Measurements from ENCODE around the gene CD82.

The CD82 gene

DNA sequence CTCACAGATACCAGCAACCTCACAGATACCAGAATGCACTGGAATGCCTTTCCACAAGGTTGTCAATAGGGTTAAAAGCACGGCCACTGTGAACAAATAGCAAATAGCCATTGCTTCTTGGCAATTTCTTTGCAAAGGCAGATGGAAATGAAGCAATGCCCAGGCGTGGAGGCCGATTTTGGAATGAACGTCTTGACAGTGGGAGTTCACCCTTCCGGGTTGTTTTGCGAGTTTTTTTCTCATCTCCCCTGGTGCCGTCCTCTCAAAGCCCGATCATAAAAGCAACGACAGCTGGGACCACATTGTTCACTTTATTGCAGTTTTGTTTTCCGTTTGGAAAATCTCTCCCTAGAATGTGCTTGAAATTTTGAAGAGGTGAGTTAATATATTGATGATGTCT lies 38.0 kb upstream of the CD82 start:
- H3K4me1 ChIP-seq (ENCODE audit: control insufficient read depth, insufficient read depth, low read depth, low read length): peaks cover 6% of the 10 kb centered on the region
- DNase-seq: no peak
- 73% methylated on average over 10 of the region's 10 CpGs for WGBS
- no peak overlapping the region for H2BK15ac ChIP-seq (ENCODE audit: low read depth, poor library complexity, severe bottlenecking)
- no peaks in the 10 kb centered on the region for H3K9me3 ChIP-seq (ENCODE audit: control insufficient read depth, low read length)
- H3K14ac ChIP-seq (ENCODE audit: low read length in 2 of 2): no peak overlapping the region
- H3K4me3 ChIP-seq (ENCODE audit: insufficient read depth in 1 of 2, low read depth in 1 of 2, low read length in 2 of 2): no peak overlapping the region
- H3K4me2 ChIP-seq (ENCODE audit: low read length, poor library complexity, severe bottlenecking): no peak overlapping the region
- H3K27me3 ChIP-seq (ENCODE audit: control insufficient read depth in 1 of 2, insufficient read depth in 1 of 2, low read length in 2 of 2): peaks cover 52 to 62% of the 10 kb centered on the region in 2 experiments
- no peaks in the 10 kb centered on the region for H3K36me3 ChIP-seq (ENCODE audit: control insufficient read depth in 1 of 2, insufficient read depth in 2 of 2, low read depth in 1 of 2, low read length in 2 of 2)
- H2AK5ac ChIP-seq (ENCODE audit: low read length, severe bottlenecking): no peak overlapping the region
- no peak overlapping the region for H4K91ac ChIP-seq (ENCODE audit: low read length)
- no peak overlapping the region for H3K27ac ChIP-seq (ENCODE audit: low read length, poor library complexity, severe bottlenecking)
- no peak overlapping the region for H3K18ac ChIP-seq (ENCODE audit: low read depth in 1 of 2, low read length in 2 of 2)
- no peak overlapping the region for H2BK12ac ChIP-seq (ENCODE audit: low read length in 2 of 2)
- no peak overlapping the region for H2BK120ac ChIP-seq (ENCODE audit: low read depth, low read length)
- no peak overlapping the region for H3K4ac ChIP-seq (ENCODE audit: low read depth in 1 of 2, low read length in 2 of 2)
- H3K79me1 ChIP-seq (replicated peaks; ENCODE audit: low read length, poor library complexity, severe bottlenecking): no peaks in the 10 kb centered on the region
- H2AFZ ChIP-seq (ENCODE audit: low read depth, low read length): no peak overlapping the region
- H3K23ac ChIP-seq (ENCODE audit: low read length in 2 of 2): no peak overlapping the region
- H3K9ac ChIP-seq (ENCODE audit: low read length): no peak overlapping the region
- no peak overlapping the region for H2BK5ac ChIP-seq (ENCODE audit: low read depth, low read length, poor library complexity, severe bottlenecking)
- no peak overlapping the region for H4K8ac ChIP-seq (ENCODE audit: low read length)

DNA sequence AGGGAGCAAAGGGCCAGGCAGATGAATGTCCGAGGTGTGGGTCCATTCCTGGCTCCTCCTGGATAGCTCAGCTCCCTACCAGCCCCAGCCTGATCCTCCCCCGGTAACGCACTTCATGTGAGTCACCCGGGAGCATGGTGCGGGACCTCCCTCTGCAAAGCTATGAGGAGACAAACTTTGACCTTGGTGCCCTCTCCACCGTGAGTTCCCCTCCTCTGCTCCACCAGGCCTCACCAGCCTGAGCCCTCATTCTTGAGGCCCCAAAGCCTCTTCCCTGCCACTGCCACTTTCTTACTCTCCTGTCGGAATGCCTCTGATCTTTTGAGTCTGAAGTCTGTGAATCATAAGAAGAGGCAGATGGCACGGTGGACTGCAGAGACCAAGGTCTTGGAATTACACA lies 37.4 kb upstream of the CD82 start:
- no peak overlapping the region for H2BK120ac ChIP-seq (ENCODE audit: low read depth, low read length)
- H3K14ac ChIP-seq (ENCODE audit: low read length in 2 of 2): peak overlapping the region in 1 of 2 experiments; percentile 26
- no peak overlapping the region for H2BK15ac ChIP-seq (ENCODE audit: low read depth, poor library complexity, severe bottlenecking)
- H4K8ac ChIP-seq (ENCODE audit: low read length): no peak overlapping the region
- no peak overlapping the region for H2BK5ac ChIP-seq (ENCODE audit: low read depth, low read length, poor library complexity, severe bottlenecking)
- H3K27me3 ChIP-seq (ENCODE audit: control insufficient read depth in 1 of 2, insufficient read depth in 1 of 2, low read length in 2 of 2): peaks cover 46 to 56% of the 10 kb centered on the region in 2 experiments
- H4K91ac ChIP-seq (ENCODE audit: low read length): peak overlapping the region; percentile 48
- no peak overlapping the region for H3K27ac ChIP-seq (ENCODE audit: low read length, poor library complexity, severe bottlenecking)
- H3K23ac ChIP-seq (ENCODE audit: low read length in 2 of 2): no peak overlapping the region
- H2AFZ ChIP-seq (ENCODE audit: low read depth, low read length): no peak overlapping the region
- no peak overlapping the region for H3K4ac ChIP-seq (ENCODE audit: low read depth in 1 of 2, low read length in 2 of 2)
- H3K4me2 ChIP-seq (ENCODE audit: low read length, poor library complexity, severe bottlenecking): no peak overlapping the region
- H3K4me1 ChIP-seq (ENCODE audit: control insufficient read depth, insufficient read depth, low read depth, low read length): peaks cover 6% of the 10 kb centered on the region
- 50% methylated on average over 8 of the region's 8 CpGs for WGBS
- H2BK12ac ChIP-seq (ENCODE audit: low read length in 2 of 2): no peak overlapping the region
- H3K4me3 ChIP-seq (ENCODE audit: insufficient read depth in 1 of 2, low read depth in 1 of 2, low read length in 2 of 2): no peak overlapping the region
- no peaks in the 10 kb centered on the region for H3K36me3 ChIP-seq (ENCODE audit: control insufficient read depth in 1 of 2, insufficient read depth in 2 of 2, low read depth in 1 of 2, low read length in 2 of 2)
- H2AK5ac ChIP-seq (ENCODE audit: low read length, severe bottlenecking): no peak overlapping the region
- peak; percentile 15 for DNase-seq
- no peak overlapping the region for H3K18ac ChIP-seq (ENCODE audit: low read depth in 1 of 2, low read length in 2 of 2)
- no peak overlapping the region for H3K9ac ChIP-seq (ENCODE audit: low read length)
- H3K9me3 ChIP-seq (ENCODE audit: control insufficient read depth, low read length): no peaks in the 10 kb centered on the region
- H3K79me1 ChIP-seq (replicated peaks; ENCODE audit: low read length, poor library complexity, severe bottlenecking): no peaks in the 10 kb centered on the region

DNA sequence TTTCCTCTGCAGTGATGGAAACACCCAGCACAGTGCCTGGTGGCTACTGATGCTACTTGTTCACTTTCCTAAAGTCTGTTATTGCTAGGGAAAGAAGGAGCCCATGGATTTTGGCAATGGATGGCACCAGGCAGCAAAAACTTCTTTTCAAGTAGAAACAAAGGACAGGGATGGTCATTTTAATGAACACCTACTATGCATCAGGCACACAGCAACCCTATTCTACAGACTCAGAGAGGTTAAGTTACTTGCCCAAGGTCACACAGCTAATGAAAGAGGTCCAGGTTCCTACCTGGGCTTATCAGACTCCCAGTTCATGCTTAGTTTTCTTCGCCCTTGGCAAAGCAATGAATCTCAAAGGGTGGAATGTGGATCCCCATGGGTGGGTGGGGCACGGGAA lies 36.9 kb upstream of the CD82 start:
- Histone ChIP-seq H2BK5ac (ENCODE audit: low read depth, low read length, poor library complexity, severe bottlenecking) (no peak overlapping the region), H4K8ac (ENCODE audit: low read length) (no peak overlapping the region), H3K14ac (ENCODE audit: low read length in 2 of 2) (no peak overlapping the region), H3K18ac (ENCODE audit: low read depth in 1 of 2, low read length in 2 of 2) (no peak overlapping the region), H3K79me1 (replicated peaks; ENCODE audit: low read length, poor library complexity, severe bottlenecking) (no peaks in the 10 kb centered on the region), H3K27ac (ENCODE audit: low read length, poor library complexity, severe bottlenecking) (no peak overlapping the region), H3K23ac (ENCODE audit: low read length in 2 of 2) (no peak overlapping the region), H3K9ac (ENCODE audit: low read length) (no peak overlapping the region), H3K27me3 (ENCODE audit: control insufficient read depth in 1 of 2, insufficient read depth in 1 of 2, low read length in 2 of 2) (peaks cover 46 to 54% of the 10 kb centered on the region in 2 experiments), H2BK12ac (ENCODE audit: low read length in 2 of 2) (no peak overlapping the region), H3K4me3 (ENCODE audit: insufficient read depth in 1 of 2, low read depth in 1 of 2, low read length in 2 of 2) (no peak overlapping the region), H2AK5ac (ENCODE audit: low read length, severe bottlenecking) (no peak overlapping the region), H3K36me3 (ENCODE audit: control insufficient read depth in 1 of 2, insufficient read depth in 2 of 2, low read depth in 1 of 2, low read length in 2 of 2) (no peaks in the 10 kb centered on the region), H3K4ac (ENCODE audit: low read depth in 1 of 2, low read length in 2 of 2) (no peak overlapping the region), H2AFZ (ENCODE audit: low read depth, low read length) (no peak overlapping the region), H3K4me1 (ENCODE audit: control insufficient read depth, insufficient read depth, low read depth, low read length) (peaks cover 6% of the 10 kb centered on the region), H2BK120ac (ENCODE audit: low read depth, low read length) (no peak overlapping the region), H3K9me3 (ENCODE audit: control insufficient read depth, low read length) (no peaks in the 10 kb centered on the region), H2BK15ac (ENCODE audit: low read depth, poor library complexity, severe bottlenecking) (no peak overlapping the region), H3K4me2 (ENCODE audit: low read length, poor library complexity, severe bottlenecking) (no peak overlapping the region), H4K91ac (ENCODE audit: low read length) (no peak overlapping the region)
- no peak for DNase-seq
- 72% methylated on average over 2 of the region's 2 CpGs for WGBS

DNA sequence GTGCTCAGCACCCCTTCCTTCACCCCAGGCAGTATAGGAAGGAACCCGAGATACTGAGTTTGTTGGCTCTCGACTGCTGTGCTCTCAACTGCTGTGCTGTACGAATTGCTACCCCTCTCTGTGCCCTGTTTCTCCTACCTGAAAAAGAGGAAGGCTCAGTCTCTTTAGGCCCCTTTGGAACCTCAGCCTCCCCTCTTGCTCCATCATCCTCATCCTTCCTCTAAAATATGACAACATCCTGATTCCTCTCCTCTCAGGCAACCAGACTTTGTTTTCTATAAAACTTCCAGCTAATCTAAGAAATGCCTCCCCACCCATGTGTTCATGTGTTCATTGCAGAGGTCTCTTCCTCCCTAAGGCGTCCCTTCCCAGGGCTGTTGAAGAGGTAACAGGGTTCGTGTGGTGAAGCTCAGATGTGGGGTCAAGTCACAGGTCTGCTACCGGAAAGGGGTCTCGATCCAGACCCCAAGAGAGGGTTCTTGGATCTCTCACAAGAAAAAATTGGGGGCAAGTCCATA lies 35.5 kb upstream of the CD82 start:
- H3K4me1 ChIP-seq (ENCODE audit: control insufficient read depth, insufficient read depth, low read depth, low read length): peaks cover 3% of the 10 kb centered on the region
- H3K36me3 ChIP-seq (ENCODE audit: control insufficient read depth in 1 of 2, insufficient read depth in 2 of 2, low read depth in 1 of 2, low read length in 2 of 2): no peaks in the 10 kb centered on the region
- H3K4ac ChIP-seq (ENCODE audit: low read depth in 1 of 2, low read length in 2 of 2): no peak overlapping the region
- no peak overlapping the region for H3K27ac ChIP-seq (ENCODE audit: low read length, poor library complexity, severe bottlenecking)
- no peak overlapping the region for H2AK5ac ChIP-seq (ENCODE audit: low read length, severe bottlenecking)
- WGBS: 89% methylated on average over 7 of the region's 7 CpGs
- H3K79me1 ChIP-seq (replicated peaks; ENCODE audit: low read length, poor library complexity, severe bottlenecking): no peaks in the 10 kb centered on the region
- no peak overlapping the region for H2BK12ac ChIP-seq (ENCODE audit: low read length in 2 of 2)
- no peak overlapping the region for H4K8ac ChIP-seq (ENCODE audit: low read length)
- no peak overlapping the region for H4K91ac ChIP-seq (ENCODE audit: low read length)
- no peak overlapping the region for H2BK120ac ChIP-seq (ENCODE audit: low read depth, low read length)
- H3K4me3 ChIP-seq (ENCODE audit: insufficient read depth in 1 of 2, low read depth in 1 of 2, low read length in 2 of 2): no peak overlapping the region
- no peak overlapping the region for H3K14ac ChIP-seq (ENCODE audit: low read length in 2 of 2)
- no peak overlapping the region for H3K18ac ChIP-seq (ENCODE audit: low read depth in 1 of 2, low read length in 2 of 2)
- no peaks in the 10 kb centered on the region for H3K9me3 ChIP-seq (ENCODE audit: control insufficient read depth, low read length)
- no peak overlapping the region for H3K9ac ChIP-seq (ENCODE audit: low read length)
- H3K23ac ChIP-seq (ENCODE audit: low read length in 2 of 2): no peak overlapping the region
- no peak overlapping the region for H2AFZ ChIP-seq (ENCODE audit: low read depth, low read length)
- H2BK5ac ChIP-seq (ENCODE audit: low read depth, low read length, poor library complexity, severe bottlenecking): no peak overlapping the region
- no peak overlapping the region for H2BK15ac ChIP-seq (ENCODE audit: low read depth, poor library complexity, severe bottlenecking)
- peaks cover 53 to 54% of the 10 kb centered on the region in 2 experiments for H3K27me3 ChIP-seq (ENCODE audit: control insufficient read depth in 1 of 2, insufficient read depth in 1 of 2, low read length in 2 of 2)
- DNase-seq: no peak
- no peak overlapping the region for H3K4me2 ChIP-seq (ENCODE audit: low read length, poor library complexity, severe bottlenecking)
